HG03575 (cell line): ENCODE results near the gene FLRT2.

Experiments used
- ATAC-seq: cut with Tn5 transposase; IDR thresholded peaks from one replicate; pipeline ENCODE4 v1.9.1; 2021; ENCODE audit not compliant: unreplicated experiment, insufficient number of reproducible peaks, low FRiP score; ENCODE audit errors: extremely low read depth

FLRT2 gene

GRCh38 chr14:85580536-85581140 lies 50.7 kb downstream of the FLRT2 start:
- ATAC-seq = no peak

- no peak for ATAC-seq
These were observed 51.7 kb downstream of the FLRT2 start for GRCh38 chr14:85581691-85582090.

- ATAC-seq = no peak
These were observed 53.4 kb downstream of the FLRT2 start for GRCh38 chr14:85583380-85583779.

- no peak for ATAC-seq
These were observed 54.5 kb downstream of the FLRT2 start for GRCh38 chr14:85584481-85584880.

GRCh38 chr14:85587151-85587711 lies 57.3 kb downstream of the FLRT2 start:
- ATAC-seq = no peak

- no peak for ATAC-seq
These were observed 60.8 kb downstream of the FLRT2 start for GRCh38 chr14:85590784-85591183.

- no peak for ATAC-seq
These were observed 64.3 kb downstream of the FLRT2 start for GRCh38 chr14:85594217-85594616.

GRCh38 chr14:85595981-85596380 lies 66.0 kb downstream of the FLRT2 start:
- no peak for ATAC-seq

- ATAC-seq = no peak
These were observed 66.6 kb downstream of the FLRT2 start for GRCh38 chr14:85596562-85596961.

- no peak for ATAC-seq
These were observed 67.8 kb downstream of the FLRT2 start for GRCh38 chr14:85597701-85598100.

- no peak for ATAC-seq
These were observed 70.0 kb downstream of the FLRT2 start for GRCh38 chr14:85599939-85600338.

GRCh38 chr14:85601246-85601645 lies 71.3 kb downstream of the FLRT2 start:
- ATAC-seq = no peak

- ATAC-seq = no peak
These were observed 71.7 kb downstream of the FLRT2 start for GRCh38 chr14:85601690-85602089.

- no peak for ATAC-seq
These were observed 72.4 kb downstream of the FLRT2 start for GRCh38 chr14:85602345-85602744.

- no peak for ATAC-seq
These were observed 74.1 kb downstream of the FLRT2 start for GRCh38 chr14:85604021-85604420.

- ATAC-seq = no peak
These were observed 74.8 kb downstream of the FLRT2 start for GRCh38 chr14:85604714-85605113.

- ATAC-seq = no peak
These were observed 77.7 kb downstream of the FLRT2 start for GRCh38 chr14:85607651-85608081.

GRCh38 chr14:85613496-85613895 lies 83.6 kb downstream of the FLRT2 start:
- ATAC-seq = no peak

- ATAC-seq = no peak
These were observed 86.5 kb downstream of the FLRT2 start for GRCh38 chr14:85616386-85616885.

- no peak for ATAC-seq
These were observed 86.9 kb downstream of the FLRT2 start for GRCh38 chr14:85616886-85617285.

GRCh38 chr14:85617791-85618190 lies 87.8 kb downstream of the FLRT2 start:
- ATAC-seq = no peak
